ENCODE data around the gene GRAP.

GRAP gene

DNA sequence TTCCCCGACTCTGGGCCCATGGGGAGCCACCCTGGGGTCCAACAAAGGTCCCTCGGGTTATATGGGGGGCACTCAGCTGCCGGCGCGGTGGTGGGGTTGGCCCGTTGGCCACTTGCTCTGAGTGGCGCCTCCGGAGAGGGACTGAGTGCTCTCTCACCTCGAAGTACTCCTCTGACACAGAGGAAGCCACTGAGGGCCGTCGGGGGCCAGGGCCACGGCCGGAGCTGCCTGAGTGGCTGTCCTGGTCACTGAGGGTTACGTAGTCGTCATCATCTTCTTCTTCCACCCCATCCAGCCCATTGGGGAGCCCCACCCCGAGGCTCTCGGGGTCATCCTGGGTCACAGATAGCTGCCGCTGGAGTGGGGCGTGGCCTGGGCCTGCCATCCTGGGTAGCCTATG lies 69.1 kb downstream of the GRAP start:
- TF ChIP-seq, protein P1, sequence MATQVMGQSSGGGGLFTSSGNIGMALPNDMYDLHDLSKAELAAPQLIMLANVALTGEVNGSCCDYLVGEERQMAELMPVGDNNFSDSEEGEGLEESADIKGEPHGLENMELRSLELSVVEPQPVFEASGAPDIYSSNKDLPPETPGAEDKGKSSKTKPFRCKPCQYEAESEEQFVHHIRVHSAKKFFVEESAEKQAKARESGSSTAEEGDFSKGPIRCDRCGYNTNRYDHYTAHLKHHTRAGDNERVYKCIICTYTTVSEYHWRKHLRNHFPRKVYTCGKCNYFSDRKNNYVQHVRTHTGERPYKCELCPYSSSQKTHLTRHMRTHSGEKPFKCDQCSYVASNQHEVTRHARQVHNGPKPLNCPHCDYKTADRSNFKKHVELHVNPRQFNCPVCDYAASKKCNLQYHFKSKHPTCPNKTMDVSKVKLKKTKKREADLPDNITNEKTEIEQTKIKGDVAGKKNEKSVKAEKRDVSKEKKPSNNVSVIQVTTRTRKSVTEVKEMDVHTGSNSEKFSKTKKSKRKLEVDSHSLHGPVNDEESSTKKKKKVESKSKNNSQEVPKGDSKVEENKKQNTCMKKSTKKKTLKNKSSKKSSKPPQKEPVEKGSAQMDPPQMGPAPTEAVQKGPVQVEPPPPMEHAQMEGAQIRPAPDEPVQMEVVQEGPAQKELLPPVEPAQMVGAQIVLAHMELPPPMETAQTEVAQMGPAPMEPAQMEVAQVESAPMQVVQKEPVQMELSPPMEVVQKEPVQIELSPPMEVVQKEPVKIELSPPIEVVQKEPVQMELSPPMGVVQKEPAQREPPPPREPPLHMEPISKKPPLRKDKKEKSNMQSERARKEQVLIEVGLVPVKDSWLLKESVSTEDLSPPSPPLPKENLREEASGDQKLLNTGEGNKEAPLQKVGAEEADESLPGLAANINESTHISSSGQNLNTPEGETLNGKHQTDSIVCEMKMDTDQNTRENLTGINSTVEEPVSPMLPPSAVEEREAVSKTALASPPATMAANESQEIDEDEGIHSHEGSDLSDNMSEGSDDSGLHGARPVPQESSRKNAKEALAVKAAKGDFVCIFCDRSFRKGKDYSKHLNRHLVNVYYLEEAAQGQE (IDR thresholded peaks at IDR 0.05; ENCODE audit: insufficient replicate concordance, low read depth), result no peak
- no peak overlapping the region for H3K27ac ChIP-seq (replicated peaks)
- no peak for DNase-seq (ENCODE audit: low read depth in 1 of 2, low spot score in 1 of 2)
- no peak overlapping the region for H3K4me3 ChIP-seq (replicated peaks; ENCODE audit: insufficient read depth, low read length)
- no peaks in the 10 kb centered on the region for H3K27me3 ChIP-seq (ENCODE audit: insufficient read depth, poor library complexity, severe bottlenecking)

DNA sequence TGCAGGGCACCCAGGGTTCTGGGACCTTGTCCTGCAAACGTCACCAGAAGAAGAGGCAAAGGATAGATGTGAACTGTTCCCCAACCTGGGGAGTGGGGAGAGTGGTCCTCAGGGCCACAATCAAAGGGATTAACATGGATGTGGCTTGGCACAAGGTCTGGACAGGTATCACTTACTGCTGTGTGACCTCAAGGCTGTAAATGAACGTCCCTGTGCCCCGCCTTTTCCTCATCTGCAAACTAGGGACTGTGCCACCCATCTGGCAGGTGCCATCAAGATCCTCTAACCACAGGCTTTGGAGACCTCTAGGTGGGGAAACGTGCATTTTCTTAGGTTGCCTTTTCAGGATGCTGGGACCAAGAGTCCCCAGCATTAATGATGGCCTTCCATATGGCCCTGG lies 69.7 kb downstream of the GRAP start:
- Histone ChIP-seq H3K27ac (replicated peaks) (no peak overlapping the region), H3K27me3 (ENCODE audit: insufficient read depth, poor library complexity, severe bottlenecking) (no peaks in the 10 kb centered on the region), H3K4me3 (replicated peaks; ENCODE audit: insufficient read depth, low read length) (no peak overlapping the region)
- no peak for DNase-seq (ENCODE audit: low read depth in 1 of 2, low spot score in 1 of 2)
- TF ChIP-seq POLR2AphosphoS5 (IDR thresholded peaks at IDR 0.05; ENCODE audit: low read depth), result no peak
- TF ChIP-seq, protein P1 (IDR thresholded peaks at IDR 0.05; ENCODE audit: insufficient replicate concordance, low read depth), result no peak
- no peak for TF ChIP-seq SPI1 (IDR thresholded peaks at IDR 0.05; ENCODE audit: borderline replicate concordance, low read depth)
- TF ChIP-seq, protein P2, sequence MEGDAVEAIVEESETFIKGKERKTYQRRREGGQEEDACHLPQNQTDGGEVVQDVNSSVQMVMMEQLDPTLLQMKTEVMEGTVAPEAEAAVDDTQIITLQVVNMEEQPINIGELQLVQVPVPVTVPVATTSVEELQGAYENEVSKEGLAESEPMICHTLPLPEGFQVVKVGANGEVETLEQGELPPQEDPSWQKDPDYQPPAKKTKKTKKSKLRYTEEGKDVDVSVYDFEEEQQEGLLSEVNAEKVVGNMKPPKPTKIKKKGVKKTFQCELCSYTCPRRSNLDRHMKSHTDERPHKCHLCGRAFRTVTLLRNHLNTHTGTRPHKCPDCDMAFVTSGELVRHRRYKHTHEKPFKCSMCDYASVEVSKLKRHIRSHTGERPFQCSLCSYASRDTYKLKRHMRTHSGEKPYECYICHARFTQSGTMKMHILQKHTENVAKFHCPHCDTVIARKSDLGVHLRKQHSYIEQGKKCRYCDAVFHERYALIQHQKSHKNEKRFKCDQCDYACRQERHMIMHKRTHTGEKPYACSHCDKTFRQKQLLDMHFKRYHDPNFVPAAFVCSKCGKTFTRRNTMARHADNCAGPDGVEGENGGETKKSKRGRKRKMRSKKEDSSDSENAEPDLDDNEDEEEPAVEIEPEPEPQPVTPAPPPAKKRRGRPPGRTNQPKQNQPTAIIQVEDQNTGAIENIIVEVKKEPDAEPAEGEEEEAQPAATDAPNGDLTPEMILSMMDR (IDR thresholded peaks at IDR 0.05; ENCODE audit: insufficient read depth, low read length), result no peak
- no peak for TF ChIP-seq GABPA (IDR thresholded peaks at IDR 0.05; ENCODE audit: low read depth)

DNA sequence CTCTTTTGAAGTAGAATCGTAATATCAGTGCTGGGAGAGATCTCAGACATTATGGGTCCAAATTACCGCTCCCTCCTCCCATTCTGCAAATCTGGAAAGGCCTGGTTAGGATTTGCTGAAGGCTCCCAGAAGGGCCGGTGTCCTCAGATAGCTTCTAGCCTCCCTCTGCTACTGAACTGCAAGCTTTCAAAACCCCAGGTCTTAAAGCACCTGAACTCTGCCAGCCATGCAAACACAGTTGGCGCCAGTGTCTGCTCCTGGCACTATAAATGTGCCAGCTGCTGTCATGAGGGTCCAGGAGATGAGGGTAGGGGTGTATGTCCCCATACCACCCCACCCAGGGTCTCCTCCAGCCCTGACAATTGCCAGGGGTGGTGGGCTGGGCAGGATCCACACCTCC lies 70.6 kb downstream of the GRAP start:
- no peak overlapping the region for H3K27ac ChIP-seq (replicated peaks)
- no peak for TF ChIP-seq SPI1 (IDR thresholded peaks at IDR 0.05; ENCODE audit: borderline replicate concordance, low read depth)
- TF ChIP-seq, protein P1 (IDR thresholded peaks at IDR 0.05; ENCODE audit: insufficient replicate concordance, low read depth), result no peak
- TF ChIP-seq POLR2AphosphoS5 (IDR thresholded peaks at IDR 0.05; ENCODE audit: low read depth), result no peak
- TF ChIP-seq, protein P2 (IDR thresholded peaks at IDR 0.05; ENCODE audit: insufficient read depth, low read length), result no peak
- TF ChIP-seq GABPA (IDR thresholded peaks at IDR 0.05; ENCODE audit: low read depth), result no peak
- no peak for DNase-seq (ENCODE audit: low read depth in 1 of 2, low spot score in 1 of 2)
- no peak overlapping the region for H3K4me3 ChIP-seq (replicated peaks; ENCODE audit: insufficient read depth, low read length)
- H3K27me3 ChIP-seq (ENCODE audit: insufficient read depth, poor library complexity, severe bottlenecking), result no peaks in the 10 kb centered on the region

DNA sequence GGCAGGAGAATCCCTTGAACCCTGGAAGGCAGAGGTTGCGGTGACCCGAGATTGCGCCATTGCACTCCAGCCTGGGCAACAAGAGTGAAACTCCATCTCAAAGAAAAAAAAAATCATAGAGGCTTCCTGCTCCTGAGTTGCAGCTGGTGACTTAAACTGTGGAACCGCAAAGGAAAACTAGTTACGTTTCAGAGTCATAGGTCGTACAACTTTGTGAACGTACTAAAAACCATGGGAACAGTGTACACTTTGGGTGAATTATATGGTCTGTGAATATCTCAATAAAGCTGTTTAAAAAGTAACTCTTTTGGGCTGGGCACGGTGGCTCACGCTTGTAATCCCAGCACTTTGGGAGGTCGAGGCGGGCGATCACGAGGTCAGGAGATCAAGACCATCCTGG lies 71.2 kb downstream of the GRAP start:
- TF ChIP-seq, protein P2 (IDR thresholded peaks at IDR 0.05; ENCODE audit: insufficient read depth, low read length), result no peak
- no peak for TF ChIP-seq GABPA (IDR thresholded peaks at IDR 0.05; ENCODE audit: low read depth)
- no peak for TF ChIP-seq POLR2AphosphoS5 (IDR thresholded peaks at IDR 0.05; ENCODE audit: low read depth)
- TF ChIP-seq, protein P1 (IDR thresholded peaks at IDR 0.05; ENCODE audit: insufficient replicate concordance, low read depth), result no peak
- no peak for TF ChIP-seq SPI1 (IDR thresholded peaks at IDR 0.05; ENCODE audit: borderline replicate concordance, low read depth)
- Histone ChIP-seq H3K27ac (replicated peaks) (no peak overlapping the region), H3K4me3 (replicated peaks; ENCODE audit: insufficient read depth, low read length) (no peak overlapping the region), H3K27me3 (ENCODE audit: insufficient read depth, poor library complexity, severe bottlenecking) (no peaks in the 10 kb centered on the region)
- DNase-seq (ENCODE audit: low read depth in 1 of 2, low spot score in 1 of 2), result no peak
